Activated CD4-positive, alpha-beta T cell treated with anti-CD3 and anti-CD28 coated beads for 36 hours (primary cell): ENCODE results near the gene CCDC80. TPM values are rescaled to one million over a fixed set of nuclear protein-coding genes. Genes with fewer than 3 reads are reported as not detected.

Experiments used
- ATAC-seq: fragments of 200-7000 bp; cut with Tn5 transposase; one replicate; pipeline ENCODE4 v1.10.0; 2021; ENCODE audit warnings: mild to moderate bottlenecking, moderate library complexity
- CTCF ChIA-PET: fragments of 350-600 bp; sonication (Branson Sonifier 250); formaldehyde crosslinking; loops from one replicate; lab custom pipeline; 2021; ENCODE audit warnings: antibody characterized with exemption; lab: Charles Lee
- POLR2A ChIA-PET: fragments of 350-600 bp; sonication (Branson Sonifier 250); formaldehyde crosslinking; loops from one replicate; lab custom pipeline; 2021; ENCODE audit warnings: antibody characterized with exemption, inconsistent platforms; lab: Charles Lee
- DNase-seq: peaks from one replicate; pipeline ENCODE4 v3.0.0-alpha.2; 2020
- H3K27ac Mint-ChIP-seq: one replicate; pipeline ENCODE4 v1.8.0; 2021; ENCODE audit warnings: mixed read lengths
- H3K27me3 Mint-ChIP-seq: one replicate; pipeline ENCODE4 v1.8.0; 2021; ENCODE audit warnings: mixed read lengths
- H3K36me3 Mint-ChIP-seq: one replicate; pipeline ENCODE4 v1.8.0; 2021; ENCODE audit warnings: low read depth, mixed read lengths
- H3K4me1 Mint-ChIP-seq: one replicate; pipeline ENCODE4 v1.8.0; 2021; ENCODE audit warnings: mixed read lengths
- H3K4me3 Mint-ChIP-seq: one replicate; pipeline ENCODE4 v1.8.0; 2021; ENCODE audit warnings: mild to moderate bottlenecking, moderate library complexity, mixed read lengths
- H3K9me3 Mint-ChIP-seq: one replicate; pipeline ENCODE4 v1.8.0; 2021; ENCODE audit warnings: low read depth, mixed read lengths
- intact Hi-C, 2 experiments: fragments of 100-400 bp; cut with DNase I in 1 of 2; cut with micrococcal nuclease in 1 of 2; formaldehyde crosslinking; loops; one replicate each; pipeline versions ENCODE4 v1.14.2 to v1.15.1; 2022 to 2024; cut with DNase I, micrococcal nuclease
- total RNA-seq, 2 experiments: library from RNA; stranded (reverse); gene quantifications; one replicate each; pipeline ENCODE4 v1.2.3, GENCODE V29; 2021

Gene CCDC80, protein sequence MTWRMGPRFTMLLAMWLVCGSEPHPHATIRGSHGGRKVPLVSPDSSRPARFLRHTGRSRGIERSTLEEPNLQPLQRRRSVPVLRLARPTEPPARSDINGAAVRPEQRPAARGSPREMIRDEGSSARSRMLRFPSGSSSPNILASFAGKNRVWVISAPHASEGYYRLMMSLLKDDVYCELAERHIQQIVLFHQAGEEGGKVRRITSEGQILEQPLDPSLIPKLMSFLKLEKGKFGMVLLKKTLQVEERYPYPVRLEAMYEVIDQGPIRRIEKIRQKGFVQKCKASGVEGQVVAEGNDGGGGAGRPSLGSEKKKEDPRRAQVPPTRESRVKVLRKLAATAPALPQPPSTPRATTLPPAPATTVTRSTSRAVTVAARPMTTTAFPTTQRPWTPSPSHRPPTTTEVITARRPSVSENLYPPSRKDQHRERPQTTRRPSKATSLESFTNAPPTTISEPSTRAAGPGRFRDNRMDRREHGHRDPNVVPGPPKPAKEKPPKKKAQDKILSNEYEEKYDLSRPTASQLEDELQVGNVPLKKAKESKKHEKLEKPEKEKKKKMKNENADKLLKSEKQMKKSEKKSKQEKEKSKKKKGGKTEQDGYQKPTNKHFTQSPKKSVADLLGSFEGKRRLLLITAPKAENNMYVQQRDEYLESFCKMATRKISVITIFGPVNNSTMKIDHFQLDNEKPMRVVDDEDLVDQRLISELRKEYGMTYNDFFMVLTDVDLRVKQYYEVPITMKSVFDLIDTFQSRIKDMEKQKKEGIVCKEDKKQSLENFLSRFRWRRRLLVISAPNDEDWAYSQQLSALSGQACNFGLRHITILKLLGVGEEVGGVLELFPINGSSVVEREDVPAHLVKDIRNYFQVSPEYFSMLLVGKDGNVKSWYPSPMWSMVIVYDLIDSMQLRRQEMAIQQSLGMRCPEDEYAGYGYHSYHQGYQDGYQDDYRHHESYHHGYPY
- total RNA-seq, result not detected

DNA sequence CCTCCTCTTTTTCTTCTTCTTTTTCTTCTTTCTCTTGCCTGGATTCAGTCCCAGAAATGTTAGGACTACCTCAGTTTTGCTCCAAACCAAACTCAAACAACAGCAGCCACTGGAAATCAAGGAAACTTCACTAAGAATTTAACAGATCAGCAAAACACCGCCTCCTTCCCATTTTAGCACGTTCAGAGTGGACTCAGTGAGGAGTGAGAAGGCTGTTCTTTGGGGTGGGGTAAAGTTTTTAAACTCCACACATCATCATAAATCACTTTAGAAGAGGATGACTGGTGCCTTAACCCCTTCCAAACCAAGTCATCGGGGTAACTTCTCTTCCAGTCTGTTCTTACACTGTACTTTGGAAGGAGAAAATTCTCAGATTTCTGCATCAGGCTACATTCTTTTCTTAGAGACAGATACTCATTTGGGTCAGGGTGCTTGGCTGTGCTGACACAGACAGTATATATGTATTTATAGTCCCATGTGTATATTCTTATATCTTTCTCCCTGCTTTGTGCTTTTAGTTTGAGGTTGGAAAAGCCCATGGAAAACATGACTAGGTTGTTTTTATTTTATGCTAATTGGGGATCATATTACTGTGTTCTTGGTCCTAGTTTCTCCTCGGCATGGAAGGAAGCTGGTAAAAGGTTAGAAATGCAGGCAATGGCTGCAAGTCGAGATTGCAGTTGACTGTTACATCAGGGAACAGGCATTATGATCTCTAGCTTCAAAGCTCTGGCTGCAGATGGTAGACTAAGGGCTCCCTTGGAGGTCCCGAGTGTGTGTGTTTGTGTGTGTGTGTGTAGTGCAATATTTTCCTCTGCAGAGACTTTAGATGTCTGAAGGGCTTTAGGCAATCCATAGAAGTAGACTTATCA, at the start of gene CCDC80:
TSS of gene CCDC80 (minus strand) at position 214 of the 872 bp plus-strand sequence. CDS start 1,238 bp downstream, outside the sequence.
- intact Hi-C loops, result no loop called here
- no peak for ATAC-seq
- POLR2A ChIA-PET, result no interaction called here
- Mint-ChIP-seq H3K4me1 (peaks cover 17% of the 10 kb centered on the region), H3K9me3 (no peaks in the 10 kb centered on the region), H3K36me3 (no peaks in the 10 kb centered on the region), H3K4me3 (no peak within 1 kb of the TSS), H3K27me3 (peaks cover 3% of the 10 kb centered on the region), H3K27ac (no peak within 1 kb of the TSS)
- no peak for DNase-seq
- CTCF ChIA-PET, result interaction anchor here (0.7 to 5.2 kb wide), 12 partner anchors 9 to 647 kb away, joined by 3 to 46 read pairs (median 10); no protein-coding TSS in a partner anchor

DNA sequence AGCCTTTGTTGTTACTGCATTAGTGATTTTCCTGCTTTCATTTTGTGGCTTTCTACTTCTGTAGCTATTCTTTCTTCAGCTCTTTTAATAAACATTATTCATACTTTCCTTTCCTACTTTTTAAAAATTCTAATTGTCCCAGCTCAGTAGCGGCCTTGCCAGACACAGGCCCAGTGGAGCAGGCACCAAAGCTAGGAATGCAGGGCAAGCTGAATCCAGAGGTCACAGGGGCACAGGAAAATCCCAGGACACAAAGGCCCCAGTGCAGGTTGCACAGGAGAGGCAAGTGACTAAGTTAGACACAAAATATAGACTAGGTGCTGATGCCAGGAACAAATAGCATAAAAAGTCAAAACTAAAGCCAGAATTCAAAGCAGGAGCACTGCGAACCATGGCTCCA, 49.0 kb upstream of the CCDC80 start:
- H3K27me3 Mint-ChIP-seq, result peaks cover 4% of the 10 kb centered on the region
- H3K9me3 Mint-ChIP-seq, result no peaks in the 10 kb centered on the region
- no peak for DNase-seq
- H3K4me1 Mint-ChIP-seq, result peaks cover 11% of the 10 kb centered on the region
- no peak for ATAC-seq
- intact Hi-C loops, result no loop called here
- no peaks in the 10 kb centered on the region for H3K36me3 Mint-ChIP-seq
- H3K27ac Mint-ChIP-seq, result no peak overlapping the region
- CTCF ChIA-PET, result interaction anchor here (0.6 kb wide), 1 partner anchor 22 kb away, joined by 3 read pairs; no protein-coding TSS in a partner anchor
- POLR2A ChIA-PET, result no interaction called here
- no peak overlapping the region for H3K4me3 Mint-ChIP-seq

DNA sequence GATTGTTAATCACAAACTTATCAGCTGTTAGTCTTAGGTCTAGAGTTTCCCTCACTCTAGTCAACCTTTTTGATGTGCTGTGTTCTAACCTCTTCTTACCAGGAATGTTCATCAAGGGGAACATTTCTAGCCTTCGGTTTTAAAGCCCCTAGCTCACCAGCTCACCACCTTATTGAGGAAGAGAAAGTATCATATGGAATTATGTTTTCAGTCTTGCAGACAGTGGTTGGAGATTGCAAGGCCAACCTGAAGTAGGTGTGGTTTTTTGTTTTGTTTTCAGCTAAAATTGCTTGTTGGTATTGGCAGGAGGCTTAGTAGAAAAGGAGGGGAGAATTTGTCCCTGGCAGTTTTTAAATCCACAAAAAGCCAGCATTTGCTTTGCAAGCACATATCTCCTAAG, 48.4 kb upstream of the CCDC80 start:
- H3K27me3 Mint-ChIP-seq, result peaks cover 4% of the 10 kb centered on the region
- ChIA-PET CTCF (no interaction called here), POLR2A (no interaction called here)
- no peak overlapping the region for H3K4me3 Mint-ChIP-seq
- intact Hi-C loops, result no loop called here
- no peak overlapping the region for H3K27ac Mint-ChIP-seq
- no peaks in the 10 kb centered on the region for H3K9me3 Mint-ChIP-seq
- H3K4me1 Mint-ChIP-seq, result peaks cover 11% of the 10 kb centered on the region
- no peak for ATAC-seq
- H3K36me3 Mint-ChIP-seq, result no peaks in the 10 kb centered on the region
- no peak for DNase-seq

DNA sequence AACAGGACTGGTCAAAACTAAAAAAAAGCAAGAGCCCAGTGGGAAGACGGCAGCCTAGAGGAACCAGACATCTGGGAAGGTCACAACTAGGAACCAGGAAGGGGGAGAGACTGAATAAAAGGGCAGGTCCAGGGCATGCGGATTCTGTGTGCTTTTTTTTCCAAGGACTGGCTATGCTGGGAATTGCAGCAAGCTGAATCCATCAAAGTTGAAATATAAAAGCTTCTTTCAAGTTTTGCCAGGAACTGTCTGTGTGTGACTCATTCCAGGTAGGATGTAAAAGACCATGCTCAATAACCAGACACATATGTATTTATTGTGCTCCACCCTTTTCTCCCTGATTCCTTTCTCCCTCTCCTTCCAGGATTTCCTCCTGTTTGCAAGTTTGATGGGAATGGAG, 47.9 kb upstream of the CCDC80 start:
- CTCF ChIA-PET, result no interaction called here
- intact Hi-C loops, result no loop called here
- DNase-seq (no peak), ATAC-seq (no peak)
- H3K27ac Mint-ChIP-seq, result no peak overlapping the region
- peaks cover 4% of the 10 kb centered on the region for H3K27me3 Mint-ChIP-seq
- POLR2A ChIA-PET, result no interaction called here
- H3K4me1 Mint-ChIP-seq, result peaks cover 11% of the 10 kb centered on the region
- no peak overlapping the region for H3K4me3 Mint-ChIP-seq
- no peaks in the 10 kb centered on the region for H3K36me3 Mint-ChIP-seq
- no peaks in the 10 kb centered on the region for H3K9me3 Mint-ChIP-seq

DNA sequence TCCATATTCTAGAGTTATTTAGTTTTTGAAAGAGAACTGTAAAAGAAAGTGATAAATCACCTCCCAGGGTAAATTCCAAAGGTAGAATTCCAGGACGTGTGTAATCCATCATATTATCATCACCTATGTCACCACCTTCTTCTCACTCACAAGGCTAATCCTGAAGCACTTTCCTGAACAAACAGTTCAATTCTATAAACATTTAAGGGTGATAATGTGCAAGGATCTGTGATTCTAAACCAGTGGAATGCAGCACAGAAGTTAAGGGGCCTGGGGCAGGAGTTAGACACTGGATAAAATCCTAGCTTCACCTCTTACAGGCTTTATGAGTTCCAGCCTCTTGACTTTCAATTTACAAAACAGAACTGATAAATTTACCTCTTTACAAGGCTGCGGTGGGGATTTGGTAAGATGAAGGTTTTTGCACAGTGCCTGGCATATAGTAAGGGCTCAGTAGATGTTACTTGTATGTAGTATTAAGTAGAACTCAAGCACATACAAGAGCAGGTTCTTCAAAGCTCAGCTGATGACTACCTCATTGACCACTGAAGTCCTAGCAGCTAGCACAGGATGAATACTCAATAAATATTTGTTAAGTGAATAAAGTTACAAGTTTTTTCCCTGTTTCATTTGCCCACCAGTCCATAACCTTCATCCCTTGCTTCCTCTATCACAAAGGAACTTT, 47.3 kb upstream of the CCDC80 start:
- H3K4me1 Mint-ChIP-seq, result peaks cover 11% of the 10 kb centered on the region
- no peak overlapping the region for H3K27ac Mint-ChIP-seq
- no peak overlapping the region for H3K4me3 Mint-ChIP-seq
- ChIA-PET CTCF (no interaction called here), POLR2A (no interaction called here)
- DNase-seq (no peak), ATAC-seq (no peak)
- intact Hi-C loops, result no loop called here
- H3K27me3 Mint-ChIP-seq, result peaks cover 4% of the 10 kb centered on the region
- H3K9me3 Mint-ChIP-seq, result no peaks in the 10 kb centered on the region
- H3K36me3 Mint-ChIP-seq, result no peaks in the 10 kb centered on the region

DNA sequence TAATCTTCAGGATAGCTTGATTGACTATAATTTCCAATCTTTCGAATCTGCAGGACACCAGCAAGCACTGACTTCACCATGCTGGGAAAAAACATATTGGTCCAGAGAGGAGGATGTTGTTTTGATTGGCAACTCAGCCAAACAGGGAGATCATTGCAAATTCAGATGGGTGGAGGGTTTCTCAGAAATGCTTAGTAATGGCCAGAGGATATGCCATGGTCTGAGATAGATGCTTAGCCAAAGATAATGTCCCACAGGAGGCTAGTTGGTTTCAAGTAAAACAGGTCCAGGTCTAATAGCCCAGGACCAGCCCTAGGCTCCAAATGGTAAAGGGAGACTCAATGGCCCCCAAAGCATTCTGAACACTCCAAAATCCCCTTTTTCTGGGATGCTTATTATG, 46.7 kb upstream of the CCDC80 start:
- CTCF ChIA-PET, result no interaction called here

DNA sequence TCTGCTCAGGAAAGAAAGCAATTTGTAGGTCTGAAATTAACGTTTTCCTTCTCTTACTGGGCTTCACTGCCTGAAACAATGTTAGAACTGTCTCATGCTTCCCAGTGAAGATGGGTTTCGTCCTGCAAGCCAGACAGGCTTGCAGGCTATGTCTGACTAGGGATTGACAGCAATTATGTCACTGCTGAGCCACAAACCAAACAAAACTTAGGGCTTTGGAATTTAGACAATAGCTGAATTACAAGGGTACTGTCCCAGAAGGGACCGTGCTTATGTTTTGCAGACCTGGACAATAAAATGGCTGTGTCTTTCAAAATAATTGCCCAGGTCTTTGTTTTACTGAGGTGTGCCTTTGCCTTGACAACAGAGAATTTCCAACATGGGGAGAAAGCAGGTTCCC, 46.3 kb upstream of the CCDC80 start:
- H3K4me3 Mint-ChIP-seq, result no peak overlapping the region
- DNase-seq (no peak), ATAC-seq (no peak)
- CTCF ChIA-PET, result no interaction called here
- H3K27ac Mint-ChIP-seq, result no peak overlapping the region
- peaks cover 4% of the 10 kb centered on the region for H3K27me3 Mint-ChIP-seq
- no peaks in the 10 kb centered on the region for H3K9me3 Mint-ChIP-seq
- intact Hi-C loops, result no loop called here
- H3K4me1 Mint-ChIP-seq, result peaks cover 11% of the 10 kb centered on the region
- POLR2A ChIA-PET, result no interaction called here
- no peaks in the 10 kb centered on the region for H3K36me3 Mint-ChIP-seq

More for the DNA sequence above, 46.7 kb upstream of the CCDC80 start:
- intact Hi-C loops, result no loop called here
- H3K4me1 Mint-ChIP-seq, result peaks cover 11% of the 10 kb centered on the region
- H3K27ac Mint-ChIP-seq, result no peak overlapping the region
- no peak overlapping the region for H3K4me3 Mint-ChIP-seq
- DNase-seq, result no peak
- no peak for ATAC-seq
- POLR2A ChIA-PET, result no interaction called here
- no peaks in the 10 kb centered on the region for H3K9me3 Mint-ChIP-seq
- no peaks in the 10 kb centered on the region for H3K36me3 Mint-ChIP-seq
- H3K27me3 Mint-ChIP-seq, result peaks cover 4% of the 10 kb centered on the region

DNA sequence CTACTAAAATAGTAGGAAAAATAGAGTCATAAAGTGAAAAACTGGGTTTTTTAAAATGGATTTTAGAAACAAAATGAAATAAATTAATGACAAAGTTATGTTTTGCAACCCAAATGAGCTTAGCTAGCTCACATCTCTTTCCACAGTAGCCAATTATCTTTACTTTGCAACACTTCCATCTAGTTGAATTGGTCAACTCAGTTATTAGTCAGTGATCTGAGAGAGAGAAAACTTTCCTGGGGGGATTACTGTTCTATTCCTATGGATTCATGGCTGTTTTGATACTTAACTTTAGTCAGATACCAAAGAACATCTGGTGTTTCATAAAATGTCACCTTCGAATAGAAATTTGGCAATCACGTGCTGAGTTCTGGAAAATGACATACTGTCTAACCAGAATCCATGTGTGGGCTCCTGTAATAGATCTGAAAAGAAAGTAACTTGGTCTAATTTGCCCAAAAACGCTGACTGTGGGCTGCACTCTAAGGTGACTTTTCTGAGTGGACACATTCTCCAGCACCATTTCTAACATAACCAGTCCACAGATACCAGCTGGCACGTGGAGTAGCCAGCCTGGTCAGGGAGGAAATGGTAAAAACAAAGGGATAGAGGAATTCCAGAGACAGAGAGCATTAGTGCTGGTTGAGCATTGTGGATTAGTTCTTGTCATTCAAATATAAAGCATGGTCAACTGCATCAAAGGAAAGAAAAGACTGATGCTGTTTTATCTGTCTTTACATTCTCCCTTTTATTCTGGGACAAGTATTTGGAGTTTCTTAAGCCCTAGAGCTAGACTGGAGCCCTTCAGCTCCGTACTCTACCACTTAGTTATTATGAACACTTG, 45.2 kb upstream of the CCDC80 start:
- Mint-ChIP-seq H3K27me3 (peaks cover 4% of the 10 kb centered on the region), H3K36me3 (no peaks in the 10 kb centered on the region), H3K4me1 (peaks cover 13% of the 10 kb centered on the region), H3K9me3 (no peaks in the 10 kb centered on the region), H3K27ac (no peak overlapping the region), H3K4me3 (no peak overlapping the region)
- ChIA-PET POLR2A (no interaction called here), CTCF (no interaction called here)
- ATAC-seq (no peak), DNase-seq (no peak)
- intact Hi-C loops, result no loop called here

DNA sequence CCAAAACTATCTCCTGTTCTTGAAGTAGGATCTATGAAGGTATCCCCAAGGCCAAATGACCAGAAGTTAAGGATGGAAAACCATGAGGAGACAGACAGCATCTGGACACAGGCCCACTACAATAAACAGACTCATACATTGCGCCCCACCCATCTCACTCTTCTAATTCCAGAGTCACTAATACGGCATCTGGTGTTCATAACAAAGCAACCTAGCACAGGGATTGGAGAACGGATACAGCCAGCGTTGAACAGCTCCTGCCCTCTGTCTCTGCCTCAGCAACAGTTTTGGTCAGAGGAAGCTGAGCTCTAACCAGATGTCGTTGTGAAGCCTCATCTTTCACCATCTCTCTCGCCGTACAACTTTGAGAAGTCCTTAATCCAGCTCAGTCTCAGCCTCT, 44.5 kb upstream of the CCDC80 start:
- H3K9me3 Mint-ChIP-seq, result no peaks in the 10 kb centered on the region
- no peak overlapping the region for H3K27ac Mint-ChIP-seq
- H3K4me3 Mint-ChIP-seq, result no peak overlapping the region
- H3K4me1 Mint-ChIP-seq, result peaks cover 13% of the 10 kb centered on the region
- intact Hi-C loops, result no loop called here
- peaks cover 4% of the 10 kb centered on the region for H3K27me3 Mint-ChIP-seq
- POLR2A ChIA-PET, result no interaction called here
- H3K36me3 Mint-ChIP-seq, result no peaks in the 10 kb centered on the region
- no peak for DNase-seq
- ATAC-seq, result no peak
- CTCF ChIA-PET, result interaction anchor here (0.6 kb wide), 1 partner anchor 594 kb away, joined by 3 read pairs; no protein-coding TSS in a partner anchor

DNA sequence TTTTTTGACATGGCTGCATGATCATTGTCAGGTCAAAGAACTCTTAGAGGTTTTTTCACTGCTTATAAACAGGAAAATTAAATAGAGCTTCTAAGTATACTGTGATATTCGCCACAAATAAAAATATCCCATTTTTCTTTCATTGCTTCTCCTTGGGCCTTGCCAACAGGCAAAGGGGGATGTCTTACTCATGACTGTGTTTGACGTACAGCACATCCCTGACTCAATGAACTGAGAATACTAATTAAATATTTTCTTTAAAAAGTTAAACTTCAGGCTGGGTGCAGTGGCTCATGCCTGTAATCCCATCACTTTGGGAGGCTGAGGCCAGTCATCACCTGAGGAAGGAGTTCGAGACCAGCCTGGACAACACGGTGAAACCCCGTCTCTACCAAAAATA, 41.4 kb upstream of the CCDC80 start:
- no peak for ATAC-seq
- no peak for DNase-seq
- H3K27me3 Mint-ChIP-seq, result peaks cover 8% of the 10 kb centered on the region
- H3K9me3 Mint-ChIP-seq, result no peaks in the 10 kb centered on the region
- peaks cover 7% of the 10 kb centered on the region for H3K4me1 Mint-ChIP-seq
- H3K4me3 Mint-ChIP-seq, result no peak overlapping the region
- no peak overlapping the region for H3K27ac Mint-ChIP-seq
- POLR2A ChIA-PET, result interaction anchor here (0.6 kb wide), 1 partner anchor 856 kb away, joined by 4 read pairs; no protein-coding TSS in a partner anchor
- CTCF ChIA-PET, result interaction anchor here (0.7 to 1.9 kb wide), 4 partner anchors 25 to 313 kb away, joined by 3 to 5 read pairs (median 3); no protein-coding TSS in a partner anchor
- H3K36me3 Mint-ChIP-seq, result no peaks in the 10 kb centered on the region
- intact Hi-C loops, result no loop called here
